H1 (cell line): ENCODE data around the gene FKBP2. TPM values are rescaled to one million over a fixed set of nuclear protein-coding genes. Genes with fewer than 3 reads are reported as not detected.

Experiments used
- CTCF ChIA-PET: fragments of 300-600 bp; sonication (Branson Sonifier 250); formaldehyde crosslinking; loops from one replicate; lab custom pipeline; 2021; ENCODE audit not compliant: partially characterized antibody; lab: Charles Lee
- POLR2A ChIA-PET: fragments of 300-600 bp; sonication (Branson Sonifier 250); formaldehyde crosslinking; loops from one replicate; lab custom pipeline; 2021; ENCODE audit warnings: inconsistent platforms; ENCODE audit not compliant: partially characterized antibody; lab: Charles Lee
- DNase-seq, 2 experiments: peaks; one replicate each; pipeline versions ENCODE4 v3.0.0 to v3.0.0-alpha.2; 2010 to 2022; ENCODE audit warnings: low spot score in 2 of 2, low read depth in 1 of 2, mixed read lengths in 1 of 2
- FAIRE-seq: peaks from 2 replicates; lab custom pipeline; 2011; peaks lifted over from hg19 to GRCh38; lab: Jason Lieb, UNC
- H2AFZ ChIP-seq: 2 replicates; pipeline ENCODE4 v1.8.1; 2012; ENCODE audit warnings: low read length, inconsistent platforms
- H2AK5ac ChIP-seq: 2 replicates; pipeline ENCODE4 v1.6.1; 2013; ENCODE audit warnings: low read depth, low read length
- H2BK120ac ChIP-seq: replicated peaks from 2 replicates; pipeline ENCODE3; 2013; ENCODE audit warnings: low read depth, low read length, inconsistent platforms
- H2BK12ac ChIP-seq: 2 replicates; pipeline ENCODE4 v1.6.1; 2013; ENCODE audit warnings: low read depth, low read length
- H2BK15ac ChIP-seq: 2 replicates; pipeline ENCODE4 v1.6.1; 2013; ENCODE audit warnings: low read length
- H2BK20ac ChIP-seq: 2 replicates; pipeline ENCODE4 v1.6.1; 2013; ENCODE audit warnings: low read length
- H2BK5ac ChIP-seq: 2 replicates; pipeline ENCODE4 v1.6.1; 2013; ENCODE audit warnings: low read depth, low read length
- H3K14ac ChIP-seq: 2 replicates; pipeline ENCODE4 v1.6.1; 2013; ENCODE audit warnings: inconsistent platforms; ENCODE audit not compliant: insufficient read length
- H3K18ac ChIP-seq: 2 replicates; pipeline ENCODE4 v1.6.1; 2013; ENCODE audit warnings: low read length; ENCODE audit errors: extremely low read depth
- H3K23ac ChIP-seq: 2 replicates; pipeline ENCODE4 v1.6.1; 2013; ENCODE audit warnings: inconsistent platforms; ENCODE audit not compliant: insufficient read length
- H3K23me2 ChIP-seq: 2 replicates; pipeline ENCODE4 v1.6.1; 2013; ENCODE audit warnings: low read depth, low read length
- H3K27ac ChIP-seq: 2 replicates; pipeline ENCODE4 v1.6.1; 2011; ENCODE audit warnings: low read depth, low read length, inconsistent platforms
- H3K27me3 ChIP-seq, 4 experiments: replicated peaks in 1 of 4; 1 replicate in 1 of 4; 2 replicates in 3 of 4; pipeline versions ENCODE4 v1.6.1 to v1.8.1; 2011 to 2013; ENCODE audit warnings: low read length in 3 of 4, mild to moderate bottlenecking in 3 of 4, inconsistent platforms in 2 of 4, mixed read lengths in 2 of 4, moderate library complexity in 1 of 4; ENCODE audit not compliant: control insufficient read depth in 3 of 4, insufficient read depth in 3 of 4; ENCODE audit errors: extremely low read depth in 1 of 4
- H3K36me3 ChIP-seq, 4 experiments: 2 replicates each; pipeline versions ENCODE4 v1.6.1 to v1.8.1; 2011 to 2013; ENCODE audit warnings: mild to moderate bottlenecking in 4 of 4, low read length in 3 of 4, moderate library complexity in 2 of 4, control low read depth in 1 of 4, inconsistent platforms in 1 of 4; ENCODE audit not compliant: insufficient read depth in 4 of 4, control insufficient read depth in 2 of 4
- H3K4ac ChIP-seq: replicated peaks from 2 replicates; pipeline ENCODE3; 2013; ENCODE audit warnings: low read length, low read depth, mixed read lengths, inconsistent platforms; ENCODE audit not compliant: insufficient read length
- H3K4me1 ChIP-seq, 4 experiments: replicated peaks in 1 of 4; 1 replicate in 1 of 4; 2 replicates in 3 of 4; pipeline versions ENCODE4 v1.6.1 to v1.8.1; 2011 to 2013; ENCODE audit warnings: low read length in 3 of 4, inconsistent platforms in 2 of 4, mixed read lengths in 1 of 4; ENCODE audit not compliant: insufficient read depth in 4 of 4, control insufficient read depth in 3 of 4
- H3K4me2 ChIP-seq, 2 experiments: 2 replicates each; pipeline versions ENCODE4 v1.6.1 to v1.8.1; 2011 to 2013; ENCODE audit warnings: low read depth in 2 of 2, low read length in 2 of 2, control low read depth in 1 of 2, inconsistent platforms in 1 of 2, mild to moderate bottlenecking in 1 of 2; ENCODE audit not compliant: insufficient read depth in 1 of 2
- H3K4me3 ChIP-seq, 4 experiments: fragments of 200-600, 300-600 bp in 1 of 4; sonication (generic), shearing (Covaris generic), sonication (Bioruptor Twin) in 1 of 4; 2 replicates each; pipeline versions ENCODE4 v1.5.1 to v1.8.1; 2011 to 2016; ENCODE audit warnings: low read length in 4 of 4, low read depth in 3 of 4, control low read depth in 2 of 4, inconsistent platforms in 2 of 4, mild to moderate bottlenecking in 2 of 4, mixed read lengths in 1 of 4, moderate library complexity in 1 of 4; ENCODE audit not compliant: insufficient read depth in 2 of 4; ENCODE audit errors: extremely low read depth in 1 of 4
- H3K56ac ChIP-seq: replicated peaks from 2 replicates; pipeline ENCODE3; 2013; ENCODE audit warnings: low read depth, mild to moderate bottlenecking, mixed read lengths, low read length, inconsistent platforms; ENCODE audit not compliant: insufficient read length
- H3K79me1 ChIP-seq: 2 replicates; pipeline ENCODE4 v1.6.1; 2013; ENCODE audit warnings: low read depth, low read length, control low read depth
- H3K79me2 ChIP-seq, 2 experiments: 2 replicates each; pipeline versions ENCODE4 v1.6.1 to v1.8.1; 2012 to 2013; ENCODE audit warnings: low read length in 2 of 2, mild to moderate bottlenecking in 2 of 2, inconsistent platforms in 1 of 2; ENCODE audit not compliant: insufficient read depth in 2 of 2, control insufficient read depth in 1 of 2
- H3K9ac ChIP-seq, 4 experiments: replicated peaks in 1 of 4; 1 replicate in 1 of 4; 2 replicates in 3 of 4; pipeline versions ENCODE4 v1.6.1 to v1.8.1; 2011 to 2013; ENCODE audit warnings: low read depth in 3 of 4, low read length in 3 of 4, control low read depth in 2 of 4, mild to moderate bottlenecking in 2 of 4, moderate library complexity in 2 of 4, inconsistent platforms in 1 of 4; ENCODE audit errors: extremely low read depth in 1 of 4
- H3K9me3 ChIP-seq, 2 experiments: 2 replicates each; pipeline versions ENCODE4 v1.6.1 to v1.8.1; 2012 to 2013; ENCODE audit warnings: mild to moderate bottlenecking in 2 of 2, moderate library complexity in 2 of 2, control low read depth in 1 of 2, inconsistent platforms in 1 of 2, low read depth in 1 of 2, low read length in 1 of 2, mixed read lengths in 1 of 2; ENCODE audit not compliant: insufficient read depth in 2 of 2
- H4K20me1 ChIP-seq, 2 experiments: replicated peaks in 1 of 2; 2 replicates each; pipeline versions ENCODE3 to v1.8.1; 2011 to 2013; ENCODE audit warnings: inconsistent platforms in 2 of 2, low read length in 2 of 2, mild to moderate bottlenecking in 1 of 2; ENCODE audit not compliant: insufficient read depth in 2 of 2, control insufficient read depth in 1 of 2
- H4K5ac ChIP-seq: 2 replicates; pipeline ENCODE4 v1.6.1; 2013; ENCODE audit warnings: low read length, low read depth, mixed read lengths, inconsistent platforms; ENCODE audit not compliant: insufficient read length
- H4K8ac ChIP-seq: 2 replicates; pipeline ENCODE4 v1.8.0; 2013; ENCODE audit warnings: mild to moderate bottlenecking, moderate library complexity, low read length, inconsistent platforms; ENCODE audit not compliant: insufficient read depth; ENCODE audit errors: extremely low read depth
- H4K91ac ChIP-seq: replicated peaks from 2 replicates; pipeline ENCODE3; 2013; ENCODE audit warnings: low read length, mixed read lengths, inconsistent platforms; ENCODE audit not compliant: insufficient read length
- BCL11A ChIP-seq, 2 experiments: IDR thresholded peaks; one replicate each; pipeline ENCODE4 v1.6.1; 2011; ENCODE audit warnings: low read depth in 2 of 2, low read length in 2 of 2, mild to moderate bottlenecking in 2 of 2
- CEBPB ChIP-seq: IDR thresholded peaks from 2 replicates; pipeline ENCODE4 v1.6.1; 2012; ENCODE audit warnings: low read depth, low read length
- CHD1 ChIP-seq: IDR thresholded peaks from 2 replicates; pipeline ENCODE4 v1.6.1; 2012; ENCODE audit warnings: low read depth, low read length, improper control_type of control experiment
- KDM4A ChIP-seq: IDR thresholded peaks from one replicate; pipeline ENCODE4 v1.7.1; 2012; ENCODE audit warnings: low read depth, mild to moderate bottlenecking, moderate library complexity, low read length, inconsistent platforms; ENCODE audit not compliant: severe bottlenecking
- KDM5A ChIP-seq: fragments of 200-600 bp; IDR thresholded peaks from 2 replicates; pipeline ENCODE4 v1.7.1; 2012; ENCODE audit warnings: mild to moderate bottlenecking, low read length, inconsistent platforms, mixed read lengths
- NANOG ChIP-seq: IDR thresholded peaks from 2 replicates; pipeline ENCODE4 v1.6.1; 2011; ENCODE audit warnings: low read length, low read depth, mild to moderate bottlenecking, inconsistent platforms; ENCODE audit not compliant: insufficient read depth, poor library complexity, severe bottlenecking
- RXRA ChIP-seq: IDR thresholded peaks from 2 replicates; pipeline ENCODE4 v1.6.1; 2011; ENCODE audit warnings: low read depth, mild to moderate bottlenecking, low read length, moderate library complexity; ENCODE audit not compliant: insufficient read depth
- SIRT6 ChIP-seq: IDR thresholded peaks from one replicate; pipeline ENCODE4 v1.7.1; 2012; ENCODE audit warnings: low read length, inconsistent platforms
- SIX5 ChIP-seq: IDR thresholded peaks from 2 replicates; pipeline ENCODE4 v1.6.1; 2011; ENCODE audit warnings: mild to moderate bottlenecking, low read depth, low read length
- SP4 ChIP-seq: IDR thresholded peaks from 2 replicates; pipeline ENCODE4 v1.6.1; 2012; ENCODE audit warnings: low read length, inconsistent platforms
- TBP ChIP-seq: IDR thresholded peaks from 2 replicates; pipeline ENCODE4 v1.6.1; 2011; ENCODE audit warnings: low read depth, low read length, improper control_type of control experiment
- TCF12 ChIP-seq: IDR thresholded peaks from 2 replicates; pipeline ENCODE4 v1.6.1; 2011; ENCODE audit warnings: low read depth, mild to moderate bottlenecking, low read length
- WGBS, 2 experiments: shearing (Covaris generic) in 1 of 2; methylation state at CpG; one replicate each; pipeline versions ENCODE4 v1.1.6 to v1.1.7; 2013 to 2015; ENCODE audit warnings: low lambda C conversion rate in 2 of 2, mixed read lengths in 2 of 2, inconsistent platforms in 1 of 2, low coverage in 1 of 2, missing lambda C conversion rate in 1 of 2; ENCODE audit not compliant: insufficient replicate concordance in 2 of 2, insufficient coverage in 1 of 2, insufficient read length in 1 of 2; ENCODE audit errors: extremely low coverage in 1 of 2, missing lambda C conversion rate in 1 of 2; 5-methylcytosine and 5-hydroxymethylcytosine counted together
- polyA plus RNA-seq, 7 experiments: library from polyadenylated mRNA; depleted of rRNA in 3 of 7; stranded (reverse) in 5 of 7; unstranded in 2 of 7; fragments of >200 nt in 5 of 7; fragments of 200-250 nt in 2 of 7; gene quantifications; 1 replicate in 5 of 7; 2 replicates in 1 of 7; 4 replicates in 1 of 7; pipeline versions ENCODE4 v1.2.1 to v1.2.3, GENCODE V29; 2011 to 2013; ENCODE audit warnings: missing spikeins in 2 of 7, mixed read lengths in 2 of 7
- total RNA-seq: library from RNA; stranded (reverse); fragmentation: NEBNext Ultra II Directional; extraction: Animal tissue kit (Norgen Biotek cat#: 25700); gene quantifications from 2 replicates; pipeline ENCODE4 v1.2.1, GENCODE V29; 2021

Gene FKBP2
- total and polyA plus RNA-seq, 2 of the 8 experiments (the other 6 are each of a cell fraction or from before 2014, with no cell fraction given), result 41.7 to 52.5 TPM

DNA sequence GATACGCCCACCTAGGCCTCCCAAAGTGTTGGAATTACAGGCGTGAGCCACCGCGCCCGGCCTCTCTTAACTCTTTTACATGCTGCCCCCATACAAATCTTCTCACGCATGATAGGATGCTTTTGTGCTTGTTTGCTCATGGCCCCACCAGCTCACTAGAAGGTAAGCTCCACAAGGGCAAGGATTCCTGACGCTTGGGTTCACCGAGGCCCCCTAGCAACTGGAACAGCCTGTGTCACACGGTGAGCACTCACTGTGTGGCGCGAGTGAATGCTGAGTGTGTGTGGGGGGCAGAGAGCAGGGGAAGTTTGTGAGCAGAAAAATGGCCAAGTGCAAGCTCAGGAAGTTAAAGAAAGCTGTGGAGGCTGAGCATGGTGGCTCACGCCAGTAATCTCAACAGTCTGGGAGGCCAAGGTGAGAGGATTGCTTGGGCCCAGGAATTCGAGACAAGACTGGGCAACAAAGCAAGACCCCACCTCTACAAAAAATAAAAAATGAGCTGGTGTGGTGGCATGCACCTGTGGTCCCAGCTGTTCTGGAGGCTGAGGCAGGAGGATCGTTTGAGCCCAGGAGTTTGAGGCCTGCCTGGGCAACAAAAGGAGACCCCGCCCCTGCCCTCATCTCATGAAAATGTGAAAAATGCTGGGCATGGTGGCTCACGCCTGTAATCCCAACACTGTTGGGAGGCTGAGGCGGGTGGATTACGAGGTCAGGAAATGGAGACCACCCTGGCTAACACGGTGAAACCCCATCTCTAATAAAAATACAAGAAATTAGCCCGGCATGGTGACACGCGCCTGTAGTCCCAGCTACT is 41.3 kb downstream of the FKBP2 start:
- Histone ChIP-seq H3K4ac (no peak overlapping the region), H3K79me2 (no peaks in the 10 kb centered on the region), H3K18ac (no peak overlapping the region), H3K27me3 (peaks cover 0 to 7% (median 0%) of the 10 kb centered on the region in 4 experiments; a peak in 1 of 7 replicates), H3K56ac (no peak overlapping the region), H4K5ac (no peak overlapping the region), H3K36me3 (no peaks in the 10 kb centered on the region; a peak in 1 of 8 replicates), H2BK120ac (no peak overlapping the region), H2BK12ac (no peak overlapping the region; the same call in 1 of the 2 replicates), H3K14ac (no peak overlapping the region), H2BK20ac (no peak overlapping the region), H3K4me3 (no peak overlapping the region), H3K23me2 (peaks cover 10% of the 10 kb centered on the region; the same call in 1 of the 2 replicates), H3K27ac (no peak overlapping the region), H3K23ac (no peak overlapping the region), H2BK5ac (no peak overlapping the region), H4K91ac (no peak overlapping the region), H3K4me2 (no peak overlapping the region), H3K9me3 (no peaks in the 10 kb centered on the region), H3K79me1 (no peaks in the 10 kb centered on the region; the same call in 1 of the 2 replicates), H2AK5ac (no peak overlapping the region), H4K8ac (no peak overlapping the region), H2AFZ (no peak overlapping the region), H3K4me1 (peaks cover 0 to 8% (median 4%) of the 10 kb centered on the region in 4 experiments; a peak in 4 of 7 replicates), H3K9ac (no peak overlapping the region), H4K20me1 (no peaks in the 10 kb centered on the region), H2BK15ac (no peak overlapping the region)
- 90% methylated on average over 21 of the region's 22 CpGs; no CpG with 5 or more reads in 1 of the 2 experiments for WGBS, 2 experiments
- POLR2A ChIA-PET, result interaction anchor here (1.5 to 9.5 kb wide), 4 partner anchors 12 to 37 kb away, joined by 3 to 79 read pairs (median 28); partner anchors contain the start of genes ESRRA and PPP1R14B
- DNase-seq (no peak), FAIRE-seq (no peak)
- CTCF ChIA-PET, result interaction anchor here (0.7 to 11.4 kb wide), 6 partner anchors 12 to 61 kb away, joined by 3 to 134 read pairs (median 4); partner anchors contain the start of genes CATSPERZ and ESRRA
- no peak for TF ChIP-seq RXRA
- TF ChIP-seq NANOG, result no peak
- no peak for TF ChIP-seq CHD1
- no peak for TF ChIP-seq SIX5
- TF ChIP-seq CEBPB, result no peak
- TF ChIP-seq KDM4A, result no peak
- no peak for TF ChIP-seq TBP
- TF ChIP-seq SIRT6, result no peak
- no peak for TF ChIP-seq SP4
- no peak for TF ChIP-seq KDM5A
- no peak for TF ChIP-seq BCL11A (IDR thresholded peaks at IDR 0.05; ENCODE audit: low read depth in 2 of 2, low read length in 2 of 2)
- no peak for TF ChIP-seq TCF12
